DLD1 (cell line): ENCODE results near the gene NXF3.
"Not testable (repeated sequence)": the region's sequence is repeated elsewhere in the genome, so short reads cannot be mapped to it uniquely, and the experiment has no call there.

Experiments used
- in situ Hi-C: cut with HindIII; loops from 2 replicates; pipeline ENCODE4 v1.10.0; 2017; ENCODE audit warnings: low sequenced_read_pairs

The NXF3 gene

GRCh38 chrX:103092942-103093341, at the start of gene NXF3:
NXF3 (minus strand) TSS chrX:103093143; CDS start chrX:103093023, 120 bp downstream.
- in situ Hi-C loops: no loop called here

DNA sequence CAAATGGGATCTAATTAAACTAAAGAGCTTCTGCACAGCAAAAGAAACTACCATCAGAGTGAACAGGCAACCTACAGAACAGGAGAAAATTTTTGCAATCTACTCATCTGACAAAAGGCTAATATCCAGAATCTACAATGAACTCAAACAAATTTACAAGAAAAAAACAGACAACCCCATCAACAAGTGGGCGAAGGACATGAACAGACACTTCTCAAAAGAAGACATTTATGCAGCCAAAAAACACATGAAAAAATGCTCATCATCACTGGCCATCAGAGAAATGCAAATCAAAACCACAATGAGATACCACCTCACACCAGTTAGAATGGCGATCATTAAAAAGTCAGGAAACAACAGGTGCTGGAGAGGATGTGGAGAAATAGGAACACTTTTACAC, 43.6 kb upstream of the NXF3 start:
- in situ Hi-C loops: not testable (repeated sequence)

DNA sequence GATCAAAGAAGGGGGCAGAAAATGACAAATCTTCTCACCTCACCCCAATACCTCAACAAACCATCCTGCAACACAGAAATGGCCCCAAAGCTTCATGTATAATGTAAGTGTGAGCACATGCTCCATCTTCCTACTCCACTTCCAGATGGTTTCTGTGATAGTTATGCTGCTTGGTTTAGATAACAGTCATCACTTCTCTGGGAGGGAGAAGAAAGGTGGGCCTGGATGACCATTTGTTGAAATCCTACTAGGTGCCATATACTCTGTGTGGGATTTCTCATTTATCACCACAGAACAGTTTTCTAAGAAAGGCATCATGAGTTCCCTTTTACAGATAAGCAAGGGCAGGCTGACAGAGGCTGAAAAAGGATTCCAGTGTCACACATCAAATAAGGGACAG, 31.3 kb upstream of the NXF3 start:
- in situ Hi-C loops: no loop called here

DNA sequence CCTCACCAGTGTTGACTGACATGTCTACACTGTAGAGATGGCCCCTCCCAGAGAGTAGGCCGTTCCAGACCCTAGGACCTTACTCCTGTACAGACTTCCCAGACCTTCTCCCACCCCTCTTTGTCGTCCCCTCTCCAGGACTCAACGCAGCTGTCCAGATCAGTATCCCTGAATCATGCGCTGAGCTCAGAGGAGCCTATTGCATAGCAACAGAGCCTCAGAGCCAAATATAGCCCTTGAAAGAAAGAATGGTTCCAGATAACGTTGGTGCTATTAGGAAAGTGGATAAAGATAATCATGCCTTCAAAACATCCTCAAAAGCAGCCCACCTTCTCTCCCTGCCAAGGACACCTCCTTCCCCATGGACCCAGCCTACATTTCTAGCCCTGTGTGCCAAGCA, 27.8 kb upstream of the NXF3 start:
- in situ Hi-C loops: no loop called here

DNA sequence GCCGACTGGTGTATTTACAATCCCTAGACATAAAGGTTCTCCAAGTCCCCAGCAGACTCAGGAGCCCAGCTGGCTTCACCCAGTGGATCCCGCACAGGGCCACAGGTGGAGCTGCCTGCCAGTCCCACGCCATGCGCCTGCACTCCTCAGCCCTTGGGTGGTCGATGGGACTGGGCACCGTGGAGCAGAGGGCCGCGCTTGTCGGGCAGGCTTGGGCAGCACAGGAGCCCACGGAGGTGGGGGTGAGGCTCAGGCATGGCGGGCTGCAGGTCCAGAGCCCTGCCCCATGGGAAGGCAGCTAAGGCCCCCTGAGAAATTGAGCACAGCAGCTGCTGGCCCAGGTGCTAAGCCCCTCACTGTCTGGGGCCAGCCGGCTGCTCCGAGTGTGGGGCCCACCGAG, 24.0 kb upstream of the NXF3 start:
- in situ Hi-C loops: not testable (repeated sequence)

DNA sequence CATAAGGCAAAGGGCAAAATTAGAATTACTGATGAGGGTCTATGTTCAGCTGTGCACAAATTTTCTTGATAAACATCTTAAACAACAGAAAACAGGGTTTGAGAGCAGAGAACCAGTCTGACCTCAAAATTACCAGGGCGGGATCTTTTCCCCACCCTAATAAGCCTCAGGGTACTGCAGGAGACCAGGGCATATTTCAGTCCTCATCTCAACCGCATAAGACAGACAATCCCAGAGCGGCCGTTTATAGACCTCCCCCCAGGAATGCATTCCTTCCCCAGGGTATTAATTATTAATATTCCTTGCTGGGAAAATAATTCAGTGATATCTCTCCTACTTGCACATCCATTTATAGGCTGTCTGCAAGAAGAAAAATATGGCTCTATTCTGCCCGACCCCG, 16.6 kb upstream of the NXF3 start:
- in situ Hi-C loops: not testable (repeated sequence)

DNA sequence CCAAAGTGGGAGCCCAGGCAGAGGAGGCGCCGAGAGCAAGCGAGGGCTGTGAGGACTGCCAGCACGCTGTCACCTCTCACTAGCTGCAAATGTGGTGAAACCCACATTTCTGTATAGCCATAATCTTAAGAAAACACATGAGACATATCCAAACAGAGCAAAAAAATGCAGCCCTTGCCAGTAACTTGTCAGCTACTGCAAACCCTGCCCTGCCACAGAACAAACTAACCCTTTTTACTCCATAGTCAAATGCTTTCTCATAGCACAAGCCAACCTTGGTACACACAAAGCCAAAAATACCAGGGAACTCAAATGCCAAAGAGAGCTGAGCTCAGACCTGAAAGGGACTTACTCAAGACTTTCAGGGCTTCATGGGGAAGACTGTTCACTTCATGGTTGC, 14.9 kb upstream of the NXF3 start:
- in situ Hi-C loops: no loop called here

DNA sequence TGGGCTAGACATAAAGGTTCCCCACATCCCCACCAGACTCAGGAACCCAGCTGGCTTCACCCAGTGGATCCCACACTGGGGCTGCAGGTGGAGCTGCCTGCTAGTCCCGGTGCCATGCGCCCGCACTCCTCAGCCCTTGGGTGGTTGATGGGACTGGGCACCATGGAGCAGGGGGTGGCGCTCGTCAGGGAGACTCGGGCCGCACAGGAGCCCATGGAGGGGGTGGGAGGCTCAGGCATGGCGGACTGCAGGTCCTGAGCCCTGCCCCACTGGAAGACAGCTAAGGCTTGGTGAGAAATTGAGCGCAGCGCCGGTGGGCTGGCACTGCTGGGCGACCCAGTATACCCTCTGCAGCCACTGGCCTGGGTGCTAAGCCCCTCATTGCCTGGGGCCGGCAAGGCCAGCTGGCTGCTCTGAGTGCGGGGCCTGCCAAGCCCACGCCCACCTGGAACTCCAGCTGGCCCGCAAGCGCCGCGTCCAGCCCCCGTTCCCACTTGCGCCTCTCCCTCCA, 14.3 kb upstream of the NXF3 start:
- in situ Hi-C loops: not testable (repeated sequence)

DNA sequence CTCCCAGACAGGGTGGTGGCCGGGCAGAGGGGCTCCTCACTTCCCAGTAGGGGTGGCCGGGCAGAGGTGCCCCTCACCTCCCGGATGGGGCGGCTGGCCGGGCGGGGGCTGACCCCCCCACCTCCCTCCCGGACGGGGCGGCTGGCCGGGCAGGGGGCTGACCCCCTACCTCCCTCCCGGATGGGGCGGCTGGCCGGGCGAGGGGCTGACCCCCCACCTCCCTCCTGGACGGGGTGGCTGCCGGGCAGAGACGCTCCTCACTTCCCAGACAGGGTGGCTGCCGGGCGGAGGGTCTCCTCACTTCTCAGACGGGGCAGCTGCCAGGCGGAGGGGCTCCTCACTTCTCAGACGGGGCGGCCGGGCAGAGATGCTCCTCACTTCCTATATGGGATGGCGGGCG, 11.4 kb upstream of the NXF3 start:
- in situ Hi-C loops: not testable (repeated sequence)

GRCh38 chrX:103103866-103104265, 10.9 kb upstream of the NXF3 start:
- in situ Hi-C loops: not testable (repeated sequence)

GRCh38 chrX:103101299-103102042, 8.5 kb upstream of the NXF3 start:
- in situ Hi-C loops: no loop called here

GRCh38 chrX:103100484-103100883, 7.5 kb upstream of the NXF3 start:
- in situ Hi-C loops: no loop called here

- in situ Hi-C loops: no loop called here
Measured at GRCh38 chrX:103099691-103100090, 6.7 kb upstream of the NXF3 start.

DNA sequence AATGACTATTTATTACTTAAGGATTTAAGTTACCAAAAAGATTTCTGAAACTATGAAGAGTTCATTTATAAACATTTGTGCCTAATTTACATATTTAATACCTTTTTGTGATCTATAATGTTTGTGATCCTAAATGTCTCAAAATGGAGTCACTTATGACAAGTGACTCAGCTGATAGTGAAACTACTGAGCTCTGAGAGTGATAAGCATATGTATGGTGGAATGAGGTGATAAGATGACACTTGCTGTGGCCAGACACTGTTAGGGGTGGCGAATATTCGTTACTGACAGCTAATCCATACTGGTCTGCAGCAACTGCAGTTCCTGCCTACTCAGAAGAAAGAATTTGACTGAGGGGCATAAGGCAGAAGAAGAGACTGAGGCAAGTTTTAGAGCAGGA, 5.5 kb upstream of the NXF3 start:
- in situ Hi-C loops: no loop called here

DNA sequence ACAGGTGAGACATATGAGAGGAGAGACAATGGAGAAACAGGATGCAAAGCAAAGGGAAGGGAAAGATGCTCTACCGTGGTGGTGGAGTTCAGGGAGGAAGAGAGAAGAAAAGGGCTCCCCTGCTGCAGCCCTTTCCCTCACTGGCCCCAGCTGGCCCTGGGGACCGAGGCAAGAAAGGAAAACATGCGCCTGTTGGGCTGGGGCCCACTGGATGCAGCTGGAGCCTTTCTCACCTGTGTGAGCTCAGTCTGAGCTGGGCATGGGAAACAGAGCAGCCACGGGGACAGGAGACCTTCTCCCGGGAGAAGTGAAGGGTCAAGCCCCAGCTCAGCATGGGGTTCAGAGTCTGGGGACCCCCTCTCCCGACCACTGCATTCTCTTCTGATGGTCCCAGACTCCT, 11.9 kb downstream of the NXF3 start:
- in situ Hi-C loops: no loop called here

GRCh38 chrX:103073467-103073866, 19.5 kb downstream of the NXF3 start:
- in situ Hi-C loops: no loop called here

DNA sequence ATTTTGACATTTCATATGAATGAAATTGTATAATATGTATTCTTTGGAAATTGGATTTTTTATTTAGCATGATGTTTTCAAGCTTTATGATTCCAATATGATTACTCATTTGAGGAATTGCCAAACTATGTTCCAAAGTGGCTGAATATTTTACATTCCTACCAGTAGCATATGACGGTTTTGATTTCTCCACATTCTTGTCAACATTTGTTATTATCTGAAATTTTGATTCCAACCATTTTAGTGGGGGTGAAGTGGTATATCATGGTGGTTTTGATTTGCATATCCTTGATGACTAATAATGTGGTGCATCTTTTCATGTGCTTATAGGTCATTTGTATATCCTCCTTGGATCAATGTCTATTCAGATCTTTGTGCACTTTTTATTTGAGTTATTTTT, 26.3 kb downstream of the NXF3 start:
- in situ Hi-C loops: no loop called here

GRCh38 chrX:103063918-103064434, 29.0 kb downstream of the NXF3 start, which contains the start of gene BEX1:
BEX1 (minus strand) TSS chrX:103064171; CDS start chrX:103063274, 897 bp downstream.
- in situ Hi-C loops: no loop called here

DNA sequence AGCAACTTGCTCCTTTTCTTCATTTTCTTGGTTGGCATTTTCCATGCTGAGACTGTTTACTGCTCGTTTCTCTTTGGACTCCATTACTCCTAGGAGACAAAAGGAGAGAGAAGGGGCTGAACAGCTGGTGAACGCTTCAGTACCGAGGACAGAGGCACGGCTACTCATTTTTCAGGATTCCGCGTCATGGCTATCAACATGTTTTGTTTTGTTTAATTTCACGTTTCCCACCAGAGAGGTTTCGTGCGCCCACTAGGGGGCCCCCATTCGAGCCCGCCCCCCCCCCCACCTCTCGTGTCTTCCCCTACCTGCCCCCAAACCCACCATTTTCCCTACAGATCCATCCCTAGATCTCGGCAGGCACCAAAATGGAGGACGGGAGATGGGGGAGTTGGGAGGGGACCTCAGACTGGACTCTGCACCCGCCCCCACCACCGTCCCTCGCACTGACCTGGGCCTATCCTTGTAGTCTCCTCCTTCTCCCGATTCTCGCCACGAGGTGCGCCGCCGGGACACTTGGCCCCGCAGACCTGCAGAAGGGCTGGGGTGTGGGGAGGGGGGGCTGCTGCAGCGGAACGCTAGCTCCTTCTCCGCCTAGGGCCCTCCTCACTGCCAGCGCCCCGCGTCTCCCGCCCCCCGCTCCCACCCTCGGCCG, 29.6 kb downstream of the NXF3 start:
- in situ Hi-C loops: no loop called here

GRCh38 chrX:103061486-103061885, 31.5 kb downstream of the NXF3 start:
- in situ Hi-C loops: no loop called here

DNA sequence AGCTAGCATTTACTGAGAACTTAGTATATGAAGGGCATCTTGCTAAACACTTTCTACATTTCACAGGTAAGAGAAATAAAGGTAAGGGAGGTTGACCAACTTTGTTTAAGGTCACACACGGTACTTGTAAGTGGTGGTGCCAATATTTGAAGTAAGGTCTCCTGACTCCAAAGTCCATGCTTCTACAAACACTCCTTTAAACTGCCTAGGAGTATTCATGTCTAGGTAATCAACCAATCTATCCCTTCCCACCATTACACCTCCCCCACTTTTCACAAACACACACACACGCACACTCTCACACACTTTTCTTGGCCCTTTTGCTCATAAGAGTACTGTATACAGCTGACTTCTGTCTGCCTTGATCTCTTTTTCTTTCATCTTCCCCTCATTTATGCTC, 36.0 kb downstream of the NXF3 start:
- in situ Hi-C loops: no loop called here

DNA sequence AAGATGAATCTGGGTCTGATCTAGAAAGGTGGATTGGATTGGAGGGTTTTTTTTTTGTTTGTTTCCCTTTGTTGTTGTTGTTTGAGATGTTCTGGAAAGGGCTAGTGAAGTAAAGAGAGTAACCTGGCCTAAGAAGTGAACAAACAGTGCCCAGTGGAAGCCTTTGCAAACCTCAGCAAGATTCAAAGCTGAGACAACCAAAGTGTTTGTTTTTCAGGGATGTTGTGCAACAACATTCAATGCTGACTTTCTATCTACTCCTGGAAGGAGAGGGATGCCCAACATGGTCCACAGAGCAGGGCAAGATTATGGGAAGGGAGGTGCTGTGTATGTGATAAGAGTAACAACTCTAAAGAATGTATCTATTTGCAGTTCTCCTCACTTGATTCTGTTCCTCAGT, 40.3 kb downstream of the NXF3 start:
- in situ Hi-C loops: no loop called here
